H9 (cell line): Measurements from ENCODE around the gene TM4SF20. TPM values are rescaled to one million over a fixed set of nuclear protein-coding genes. Genes with fewer than 3 reads are reported as not detected.

Source experiments
- DNase-seq: peaks from one replicate; pipeline ENCODE4 v3.0.0-alpha.2; 2017
- H2AFZ ChIP-seq: one replicate; pipeline ENCODE4 v1.6.1; 2013; ENCODE audit warnings: mild to moderate bottlenecking, low read length, control low read depth, moderate library complexity
- H2AK5ac ChIP-seq: 2 replicates; pipeline ENCODE4 v1.6.1; 2013; ENCODE audit warnings: low read length, control low read depth, mixed read lengths; ENCODE audit not compliant: insufficient read length
- H2BK120ac ChIP-seq: one replicate; pipeline ENCODE4 v1.6.1; 2013; ENCODE audit warnings: low read depth, mild to moderate bottlenecking, low read length, control low read depth, inconsistent platforms; ENCODE audit not compliant: poor library complexity, severe bottlenecking
- H2BK12ac ChIP-seq: 2 replicates; pipeline ENCODE4 v1.6.1; 2013; ENCODE audit warnings: low read length, control low read depth, mixed read lengths, low read depth; ENCODE audit not compliant: insufficient read length
- H2BK15ac ChIP-seq: 2 replicates; pipeline ENCODE4 v1.6.1; 2013; ENCODE audit warnings: low read depth, low read length, control low read depth
- H2BK20ac ChIP-seq: one replicate; pipeline ENCODE4 v1.6.1; 2013; ENCODE audit warnings: low read depth, mild to moderate bottlenecking, low read length, control low read depth, inconsistent platforms; ENCODE audit not compliant: poor library complexity, severe bottlenecking
- H2BK5ac ChIP-seq: 2 replicates; pipeline ENCODE4 v1.6.1; 2013; ENCODE audit warnings: low read length, control low read depth, mixed read lengths; ENCODE audit not compliant: insufficient read length
- H3K14ac ChIP-seq: 2 replicates; pipeline ENCODE4 v1.6.1; 2013; ENCODE audit warnings: low read length, control low read depth; ENCODE audit not compliant: insufficient read depth
- H3K18ac ChIP-seq: 2 replicates; pipeline ENCODE4 v1.6.1; 2013; ENCODE audit warnings: low read depth, mild to moderate bottlenecking, mixed read lengths, low read length, control low read depth; ENCODE audit not compliant: insufficient read length
- H3K23ac ChIP-seq: 2 replicates; pipeline ENCODE4 v1.6.1; 2013; ENCODE audit warnings: low read length, control low read depth, mixed read lengths, low read depth; ENCODE audit not compliant: insufficient read length
- H3K23me2 ChIP-seq: 2 replicates; pipeline ENCODE4 v1.6.1; 2013; ENCODE audit warnings: low read depth, mild to moderate bottlenecking, mixed read lengths, low read length, control low read depth; ENCODE audit not compliant: insufficient read length, poor library complexity, severe bottlenecking
- H3K27ac ChIP-seq: 2 replicates; pipeline ENCODE4 v1.5.1; 2013; ENCODE audit warnings: low read length, control low read depth, mixed read lengths, low read depth; ENCODE audit not compliant: insufficient read length
- H3K27me3 ChIP-seq: 2 replicates; pipeline ENCODE4 v1.6.1; 2013; ENCODE audit warnings: low read length, control low read depth, inconsistent platforms; ENCODE audit not compliant: insufficient read depth
- H3K4ac ChIP-seq: 2 replicates; pipeline ENCODE4 v1.6.1; 2013; ENCODE audit warnings: low read depth, mild to moderate bottlenecking, control low read depth, inconsistent platforms, low read length, moderate library complexity
- H3K4me1 ChIP-seq: 2 replicates; pipeline ENCODE4 v1.6.1; 2013; ENCODE audit warnings: low read length, control low read depth, inconsistent platforms; ENCODE audit not compliant: insufficient read depth
- H3K4me2 ChIP-seq: 2 replicates; pipeline ENCODE4 v1.6.1; 2013; ENCODE audit warnings: low read length, control low read depth, mixed read lengths; ENCODE audit not compliant: insufficient read length, insufficient read depth
- H3K56ac ChIP-seq: 2 replicates; pipeline ENCODE4 v1.6.1; 2013; ENCODE audit warnings: low read depth, mild to moderate bottlenecking, mixed read lengths, low read length, control low read depth; ENCODE audit not compliant: insufficient read length
- H3K79me1 ChIP-seq: 2 replicates; pipeline ENCODE4 v1.6.1; 2013; ENCODE audit warnings: low read depth, mild to moderate bottlenecking, moderate library complexity, low read length, control low read depth, inconsistent platforms; ENCODE audit not compliant: insufficient read depth, poor library complexity, severe bottlenecking
- H3K79me2 ChIP-seq: 2 replicates; pipeline ENCODE4 v1.6.1; 2013; ENCODE audit warnings: low read length, control low read depth, inconsistent platforms; ENCODE audit not compliant: insufficient read depth
- H3K9ac ChIP-seq: 2 replicates; pipeline ENCODE4 v1.6.1; 2013; ENCODE audit warnings: low read length, control low read depth, mixed read lengths; ENCODE audit not compliant: insufficient read length; ENCODE audit errors: extremely low read depth
- H3K9me3 ChIP-seq: one replicate; pipeline ENCODE4 v1.6.1; 2013; ENCODE audit warnings: low read depth, low read length, inconsistent platforms; ENCODE audit not compliant: control insufficient read depth
- H3T11ph ChIP-seq: one replicate; pipeline ENCODE4 v1.6.1; 2013; ENCODE audit warnings: mild to moderate bottlenecking, low read length, control low read depth, inconsistent platforms
- H4K20me1 ChIP-seq: one replicate; pipeline ENCODE4 v1.6.1; 2013; ENCODE audit not compliant: control insufficient read depth, insufficient read length, insufficient read depth
- H4K5ac ChIP-seq: 2 replicates; pipeline ENCODE4 v1.6.1; 2013; ENCODE audit warnings: low read depth, mild to moderate bottlenecking, mixed read lengths, low read length, control low read depth; ENCODE audit not compliant: insufficient read length
- H4K8ac ChIP-seq: replicated peaks from 2 replicates; pipeline ENCODE4 v1.6.1; 2013; ENCODE audit warnings: low read length, control low read depth, mixed read lengths, low read depth; ENCODE audit not compliant: insufficient read length
- H4K91ac ChIP-seq: 2 replicates; pipeline ENCODE4 v1.6.1; 2013; ENCODE audit warnings: low read depth, mild to moderate bottlenecking, moderate library complexity, mixed read lengths, low read length, control low read depth; ENCODE audit not compliant: insufficient read length
- H3K27ac Mint-ChIP-seq, 3 experiments: 2 replicates in 2 of 3; 3 replicates in 1 of 3; pipeline ENCODE4 v1.8.0; 2020 to 2021; ENCODE audit warnings: mixed read lengths in 3 of 3, mild to moderate bottlenecking in 1 of 3, moderate library complexity in 1 of 3
- H3K27me3 Mint-ChIP-seq: 2 replicates; pipeline ENCODE4 v1.8.0; 2021; ENCODE audit warnings: low read depth, mild to moderate bottlenecking, moderate library complexity, mixed read lengths
- H3K36me3 Mint-ChIP-seq, 3 experiments: 2 replicates in 2 of 3; 3 replicates in 1 of 3; pipeline ENCODE4 v1.8.0; 2020 to 2021; ENCODE audit warnings: low read depth in 3 of 3, mixed read lengths in 3 of 3; ENCODE audit not compliant: insufficient read depth in 1 of 3
- H3K4me1 Mint-ChIP-seq, 2 experiments: 2 replicates each; pipeline ENCODE4 v1.8.0; 2020; ENCODE audit warnings: mixed read lengths in 2 of 2
- H3K4me3 Mint-ChIP-seq, 2 experiments: 2 replicates in 1 of 2; 3 replicates in 1 of 2; pipeline ENCODE4 v1.8.0; 2020 to 2021; ENCODE audit warnings: mild to moderate bottlenecking in 2 of 2, mixed read lengths in 2 of 2, moderate library complexity in 1 of 2
- H3K9me3 Mint-ChIP-seq, 2 experiments: 2 replicates in 1 of 2; 3 replicates in 1 of 2; pipeline ENCODE4 v1.8.0; 2020; ENCODE audit warnings: mild to moderate bottlenecking in 2 of 2, mixed read lengths in 2 of 2, moderate library complexity in 1 of 2
- WGBS: extraction: QIAGEN DNeasy Blood & Tissue Kit; methylation state at CpG from one replicate; pipeline ENCODE4 v1.1.7; 2013; ENCODE audit warnings: missing lambda C conversion rate, low lambda C conversion rate, mixed read lengths; ENCODE audit not compliant: insufficient read length; ENCODE audit errors: extremely low coverage; 5-methylcytosine and 5-hydroxymethylcytosine counted together
- total RNA-seq: library from RNA; stranded (reverse); gene quantifications from 2 replicates; pipeline ENCODE4 v1.2.1, GENCODE V29; 2021
- TF ChIP-seq, protein P1 (sequence below): fragments of 200-600 bp; sonication (generic); conservative IDR thresholded peaks from 3 replicates; pipeline ENCODE4 v1.8.0; 2021; ENCODE audit warnings: antibody characterized with exemption, mild to moderate bottlenecking

TM4SF20 gene
- total RNA-seq, 1 experiment from 2014 or later, result not detected

DNA sequence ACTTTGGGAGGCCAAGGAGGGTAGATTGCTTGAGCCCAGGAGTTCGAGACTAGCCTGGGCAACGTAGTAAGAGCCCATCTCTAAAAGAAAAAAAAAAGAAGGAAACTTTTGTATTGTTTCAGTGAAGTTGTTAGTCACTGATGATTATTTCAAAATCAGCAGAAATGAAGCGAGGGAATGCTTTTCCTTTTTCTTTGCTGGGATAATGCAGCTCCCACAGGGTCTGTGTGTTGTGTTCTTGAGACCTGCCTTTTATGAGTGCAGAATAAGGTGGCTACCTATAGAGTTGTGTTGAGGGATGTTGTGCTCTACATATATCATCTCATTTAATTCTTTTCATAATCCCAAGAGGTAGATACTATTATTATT, 11.7 kb downstream of the TM4SF20 start:
- Histone ChIP-seq H3K23me2 (no peaks in the 10 kb centered on the region), H2AK5ac (no peak overlapping the region), H2BK5ac (no peak overlapping the region), H4K5ac (no peak overlapping the region), H3K79me1 (no peaks in the 10 kb centered on the region), H3K4me2 (no peak overlapping the region), H3K14ac (no peak overlapping the region), H3T11ph (no peak overlapping the region), H3K56ac (no peak overlapping the region), H3K4me1 (no peaks in the 10 kb centered on the region; the same call in 1 of the 2 replicates), H3K9me3 (no peaks in the 10 kb centered on the region), H2BK15ac (no peak overlapping the region), H3K79me2 (no peaks in the 10 kb centered on the region), H2BK20ac (no peak overlapping the region), H3K27me3 (no peaks in the 10 kb centered on the region), H4K8ac (no peak overlapping the region), H3K18ac (no peak overlapping the region), H4K20me1 (no peaks in the 10 kb centered on the region), H3K4ac (no peak overlapping the region), H3K9ac (no peak overlapping the region), H2BK12ac (no peak overlapping the region), H2AFZ (no peak overlapping the region), H4K91ac (no peak overlapping the region), H2BK120ac (no peak overlapping the region), H3K23ac (no peak overlapping the region), H3K27ac (no peak overlapping the region)
- DNase-seq, result no peak
- no peak overlapping the region for H3K4me3 Mint-ChIP-seq
- H3K9me3 Mint-ChIP-seq, result no peaks in the 10 kb centered on the region
- no CpG with 5 or more reads among the region's 3 CpGs for WGBS
- no peaks in the 10 kb centered on the region for H3K36me3 Mint-ChIP-seq
- H3K27me3 Mint-ChIP-seq, result no peaks in the 10 kb centered on the region
- TF ChIP-seq, protein P1, sequence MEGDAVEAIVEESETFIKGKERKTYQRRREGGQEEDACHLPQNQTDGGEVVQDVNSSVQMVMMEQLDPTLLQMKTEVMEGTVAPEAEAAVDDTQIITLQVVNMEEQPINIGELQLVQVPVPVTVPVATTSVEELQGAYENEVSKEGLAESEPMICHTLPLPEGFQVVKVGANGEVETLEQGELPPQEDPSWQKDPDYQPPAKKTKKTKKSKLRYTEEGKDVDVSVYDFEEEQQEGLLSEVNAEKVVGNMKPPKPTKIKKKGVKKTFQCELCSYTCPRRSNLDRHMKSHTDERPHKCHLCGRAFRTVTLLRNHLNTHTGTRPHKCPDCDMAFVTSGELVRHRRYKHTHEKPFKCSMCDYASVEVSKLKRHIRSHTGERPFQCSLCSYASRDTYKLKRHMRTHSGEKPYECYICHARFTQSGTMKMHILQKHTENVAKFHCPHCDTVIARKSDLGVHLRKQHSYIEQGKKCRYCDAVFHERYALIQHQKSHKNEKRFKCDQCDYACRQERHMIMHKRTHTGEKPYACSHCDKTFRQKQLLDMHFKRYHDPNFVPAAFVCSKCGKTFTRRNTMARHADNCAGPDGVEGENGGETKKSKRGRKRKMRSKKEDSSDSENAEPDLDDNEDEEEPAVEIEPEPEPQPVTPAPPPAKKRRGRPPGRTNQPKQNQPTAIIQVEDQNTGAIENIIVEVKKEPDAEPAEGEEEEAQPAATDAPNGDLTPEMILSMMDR, result no peak
- no peaks in the 10 kb centered on the region for H3K4me1 Mint-ChIP-seq
- no peak overlapping the region for H3K27ac Mint-ChIP-seq
